Breast epithelium (tissue), 4 donors: ENCODE measurements around the gene MACROD2. TPM values are rescaled to one million over a fixed set of nuclear protein-coding genes. Genes with fewer than 3 reads are reported as not detected.

Source experiments
- DNase-seq, 2 donors: peaks; one replicate each; pipeline ENCODE4 v3.0.0-alpha.2; 2019; ENCODE audit warnings: low spot score in 2 of 2
- H3K27ac ChIP-seq, 2 donors: fragments of 200-600 bp; sonication (generic) in 1 of 2; one replicate each; pipeline ENCODE4 v1.5.1; 2016 to 2019; ENCODE audit warnings: mild to moderate bottlenecking in 1 of 2
- H3K27me3 ChIP-seq, 2 donors: fragments of 200-600 bp; sonication (generic) in 1 of 2; one replicate each; pipeline versions ENCODE4 v1.5.1 to v1.6.0; 2017 to 2019; ENCODE audit warnings: control low read depth in 1 of 2, mild to moderate bottlenecking in 1 of 2
- H3K36me3 ChIP-seq: fragments of 200-600 bp; one replicate; pipeline ENCODE4 v1.5.1; 2019
- H3K4me1 ChIP-seq, 2 donors: fragments of 200-600 bp; sonication (generic); one replicate each; pipeline ENCODE4 v1.5.1; 2016 to 2019; ENCODE audit warnings: control low read depth in 1 of 2
- H3K4me3 ChIP-seq, 3 donors: fragments of 200-600 bp; sonication (generic); 1 replicate in 2 of 3; 2 replicates in 1 of 3; pipeline ENCODE4 v1.5.1; 2016 to 2019; ENCODE audit warnings: mild to moderate bottlenecking in 3 of 3, moderate library complexity in 2 of 3
- H3K9me3 ChIP-seq, 2 donors: fragments of 200-600 bp; sonication (generic) in 1 of 2; one replicate each; pipeline ENCODE4 v1.5.1; 2016 to 2019; ENCODE audit warnings: control low read depth in 1 of 2
- CTCF ChIP-seq, 3 donors: fragments of 450-650 bp; IDR thresholded peaks; one replicate each; pipeline ENCODE4 v1.5.1; 2016 to 2017; ENCODE audit warnings: antibody characterized with exemption in 3 of 3, mild to moderate bottlenecking in 3 of 3, moderate library complexity in 3 of 3
- POLR2A ChIP-seq: fragments of 450-650 bp; IDR thresholded peaks from one replicate; pipeline ENCODE4 v1.6.1; 2016; ENCODE audit warnings: antibody characterized with exemption, mild to moderate bottlenecking, moderate library complexity
- POLR2AphosphoS5 ChIP-seq, 3 donors: sonication (generic); formaldehyde crosslinking; IDR thresholded peaks; one replicate each; pipeline ENCODE4 v1.6.1; 2017; ENCODE audit warnings: antibody characterized with exemption in 3 of 3
- intact Hi-C: fragments of 100-400 bp; cut with DNase I; formaldehyde crosslinking; loops from one replicate; pipeline ENCODE4 v1.15.1; 2023; ENCODE audit warnings: low total_unique reads
- total RNA-seq, 3 donors: library from RNA; depleted of rRNA; stranded (reverse); fragments of >200 nt; gene quantifications; one replicate each; pipeline ENCODE4 v1.1.0, GENCODE V29; 2016

MACROD2 gene
- total RNA-seq, 3 donors from 2014 or later, result 6.7 to 26.8 (median 8.8) TPM

- intact Hi-C loops, result no loop called here
- no peaks in the 10 kb centered on the region for H3K4me1 ChIP-seq
- TF ChIP-seq POLR2A (no peak), CTCF (IDR thresholded peaks at IDR 0.05) (no peak), POLR2AphosphoS5 (IDR thresholded peaks at IDR 0.05) (no peak)
- DNase-seq, result no peak
- H3K4me3 ChIP-seq, result no peak overlapping the region
- H3K27ac ChIP-seq, result no peak overlapping the region
- no peaks in the 10 kb centered on the region for H3K9me3 ChIP-seq
- no peaks in the 10 kb centered on the region for H3K36me3 ChIP-seq
- H3K27me3 ChIP-seq, result no peaks in the 10 kb centered on the region
Observed at GRCh38 chr20:14960831-14961230, 965.5 kb downstream of the MACROD2 start.

GRCh38 chr20:14963262-14963663 lies 967.9 kb downstream of the MACROD2 start:
- TF ChIP-seq POLR2AphosphoS5 (IDR thresholded peaks at IDR 0.05), result no peak
- TF ChIP-seq POLR2A, result no peak
- no peak for TF ChIP-seq CTCF (IDR thresholded peaks at IDR 0.05)
- intact Hi-C loops, result no loop called here
- Histone ChIP-seq H3K27me3 (no peaks in the 10 kb centered on the region), H3K27ac (no peak overlapping the region), H3K4me1 (no peaks in the 10 kb centered on the region), H3K36me3 (no peaks in the 10 kb centered on the region), H3K9me3 (no peaks in the 10 kb centered on the region), H3K4me3 (no peak overlapping the region)
- DNase-seq, result no peak

GRCh38 chr20:14966203-14966602 lies 970.9 kb downstream of the MACROD2 start:
- Histone ChIP-seq H3K27me3 (no peaks in the 10 kb centered on the region), H3K4me3 (no peak overlapping the region), H3K9me3 (no peaks in the 10 kb centered on the region), H3K4me1 (no peaks in the 10 kb centered on the region), H3K36me3 (no peaks in the 10 kb centered on the region), H3K27ac (no peak overlapping the region)
- TF ChIP-seq POLR2AphosphoS5 (IDR thresholded peaks at IDR 0.05), result no peak
- TF ChIP-seq CTCF (IDR thresholded peaks at IDR 0.05), result no peak
- TF ChIP-seq POLR2A, result no peak
- intact Hi-C loops, result no loop called here
- DNase-seq, result no peak

- DNase-seq, result no peak
- TF ChIP-seq CTCF (IDR thresholded peaks at IDR 0.05) (no peak), POLR2AphosphoS5 (IDR thresholded peaks at IDR 0.05) (no peak), POLR2A (no peak)
- Histone ChIP-seq H3K4me3 (no peak overlapping the region), H3K36me3 (no peaks in the 10 kb centered on the region), H3K27me3 (no peaks in the 10 kb centered on the region), H3K4me1 (no peaks in the 10 kb centered on the region), H3K9me3 (no peaks in the 10 kb centered on the region), H3K27ac (no peak overlapping the region)
- intact Hi-C loops, result no loop called here
Observed at GRCh38 chr20:14966808-14967207, 971.5 kb downstream of the MACROD2 start.

GRCh38 chr20:14972256-14972655 lies 976.9 kb downstream of the MACROD2 start:
- no peaks in the 10 kb centered on the region for H3K27me3 ChIP-seq
- H3K27ac ChIP-seq, result no peak overlapping the region
- H3K9me3 ChIP-seq, result no peaks in the 10 kb centered on the region
- H3K4me1 ChIP-seq, result no peaks in the 10 kb centered on the region
- H3K36me3 ChIP-seq, result no peaks in the 10 kb centered on the region
- TF ChIP-seq POLR2AphosphoS5 (IDR thresholded peaks at IDR 0.05) (no peak), CTCF (IDR thresholded peaks at IDR 0.05) (no peak), POLR2A (no peak)
- intact Hi-C loops, result no loop called here
- no peak for DNase-seq
- H3K4me3 ChIP-seq, result no peak overlapping the region
